Upper lobe of left lung (tissue), 6 donors: ENCODE measurements around the gene ANKMY1. TPM values are rescaled to one million over a fixed set of nuclear protein-coding genes. Genes with fewer than 3 reads are reported as not detected.

Source experiments
- ATAC-seq, 2 donors: fragments of 200-7000 bp; cut with Tn5 transposase; one replicate each; pipeline ENCODE4 v1.9.1; 2022; ENCODE audit warnings: mild to moderate bottlenecking in 2 of 2, moderate library complexity in 2 of 2; ENCODE audit not compliant: low FRiP score in 2 of 2
- DNase-seq, 2 donors: peaks; one replicate each; pipeline ENCODE4 v3.0.0-alpha.2; 2019 to 2020
- H3K27ac ChIP-seq, 4 donors: fragments of 200-600 bp; sonication (generic); one replicate each; pipeline ENCODE4 v1.5.1; 2016 to 2019
- H3K27me3 ChIP-seq, 4 donors: fragments of 200-600 bp; sonication (generic); one replicate each; pipeline ENCODE4 v1.5.1; 2017 to 2019
- H3K36me3 ChIP-seq, 4 donors: fragments of 200-600 bp; sonication (generic); one replicate each; pipeline ENCODE4 v1.5.1; 2016 to 2019
- H3K4me1 ChIP-seq, 4 donors: fragments of 200-600 bp; sonication (generic); one replicate each; pipeline ENCODE4 v1.5.1; 2018 to 2019
- H3K4me3 ChIP-seq, 4 donors: fragments of 200-600 bp; sonication (generic); one replicate each; pipeline ENCODE4 v1.5.1; 2017 to 2019; ENCODE audit warnings: mild to moderate bottlenecking in 2 of 4, moderate library complexity in 1 of 4
- H3K9me3 ChIP-seq, 4 donors: fragments of 200-600 bp; sonication (generic); one replicate each; pipeline ENCODE4 v1.5.1; 2018 to 2019
- EP300 ChIP-seq, 4 donors: sonication (generic); formaldehyde crosslinking; IDR thresholded peaks; one replicate each; pipeline ENCODE4 v1.5.1; 2017; ENCODE audit warnings: antibody characterized with exemption in 4 of 4, control low read depth in 2 of 4
- POLR2A ChIP-seq, 4 donors: fragments of 450-650 bp; IDR thresholded peaks; one replicate each; pipeline ENCODE4 v1.5.1; 2016 to 2017; ENCODE audit warnings: antibody characterized with exemption in 4 of 4, mild to moderate bottlenecking in 2 of 4
- POLR2AphosphoS5 ChIP-seq, 2 donors: sonication (generic); formaldehyde crosslinking; IDR thresholded peaks; one replicate each; pipeline ENCODE4 v1.5.1; 2017; ENCODE audit warnings: antibody characterized with exemption in 2 of 2
- WGBS, 2 donors: methylation state at CpG; one replicate each; pipeline ENCODE4 v1.1.5; 2017 to 2018; 5-methylcytosine and 5-hydroxymethylcytosine counted together
- total RNA-seq, 6 donors: library from RNA; depleted of rRNA in 4 of 6; stranded (reverse); fragments of >200 nt in 4 of 6; gene quantifications; one replicate each; pipeline versions ENCODE4 v1.1.0 to v1.2.1, GENCODE V29; 2016 to 2021
- TF ChIP-seq, protein P1 (sequence below), 6 experiments: fragments of 450-650 bp in 4 of 6; fragments of 200-600 bp in 2 of 6; sonication (generic) in 2 of 6; IDR thresholded peaks; one replicate each; pipeline ENCODE4 v1.5.1; 2016 to 2019; ENCODE audit warnings: antibody characterized with exemption in 6 of 6
- donor health status: DM: no; HTN: no; CAD: no; lungs with moderate emphysema.
- donor health status: DM: no; HTN: yes; CAD: no; lungs with severe emphysema.

The ANKMY1 gene
- total RNA-seq, 6 donors from 2014 or later = 23.7 to 97.4 (median 26.9) TPM

DNA sequence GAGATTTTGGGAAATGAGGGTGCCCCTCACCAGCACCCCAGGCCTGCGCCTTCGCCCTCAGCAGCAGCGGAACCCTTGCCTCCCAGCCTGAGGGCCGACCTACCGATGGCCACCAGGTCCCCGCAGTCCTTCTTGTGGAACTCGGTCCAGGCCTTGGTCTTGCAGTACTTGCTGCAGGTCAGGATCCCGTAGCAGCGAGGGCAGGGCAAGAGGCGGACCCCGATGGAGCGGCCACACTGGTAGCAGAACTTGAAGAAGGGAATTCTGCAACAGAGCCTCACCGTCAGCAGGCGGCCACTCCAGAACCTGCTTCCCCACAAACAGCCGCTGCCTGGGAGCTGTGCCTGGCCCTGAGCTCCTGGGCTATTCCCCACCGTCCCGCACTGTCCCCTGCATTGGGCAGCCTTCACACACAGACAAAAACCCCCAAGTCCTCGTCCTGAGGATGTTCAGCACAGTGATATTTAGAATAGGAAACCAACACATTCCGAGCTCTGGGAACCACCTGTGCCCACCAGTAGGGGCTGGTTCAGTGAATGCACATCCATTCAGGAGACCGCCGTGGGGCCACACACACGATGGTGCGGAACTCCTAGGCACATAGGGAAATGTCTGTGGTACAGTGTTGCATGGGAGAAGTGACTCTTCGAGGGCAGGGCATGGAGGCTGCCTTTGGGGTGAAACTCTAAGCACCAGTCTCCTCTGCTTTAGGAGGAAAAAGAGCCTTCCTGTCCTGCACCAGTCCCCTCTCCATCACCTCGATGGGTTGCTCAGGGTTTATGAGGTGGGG, 76.8 kb downstream of the ANKMY1 start:
- Histone ChIP-seq H3K9me3 (no peaks in the 10 kb centered on the region), H3K4me1 (no peaks in the 10 kb centered on the region), H3K36me3 (no peaks in the 10 kb centered on the region), H3K27me3 (no peaks in the 10 kb centered on the region), H3K27ac (no peak overlapping the region), H3K4me3 (no peak overlapping the region)
- TF ChIP-seq POLR2AphosphoS5 (IDR thresholded peaks at IDR 0.05) = no peak
- TF ChIP-seq, protein P1, sequence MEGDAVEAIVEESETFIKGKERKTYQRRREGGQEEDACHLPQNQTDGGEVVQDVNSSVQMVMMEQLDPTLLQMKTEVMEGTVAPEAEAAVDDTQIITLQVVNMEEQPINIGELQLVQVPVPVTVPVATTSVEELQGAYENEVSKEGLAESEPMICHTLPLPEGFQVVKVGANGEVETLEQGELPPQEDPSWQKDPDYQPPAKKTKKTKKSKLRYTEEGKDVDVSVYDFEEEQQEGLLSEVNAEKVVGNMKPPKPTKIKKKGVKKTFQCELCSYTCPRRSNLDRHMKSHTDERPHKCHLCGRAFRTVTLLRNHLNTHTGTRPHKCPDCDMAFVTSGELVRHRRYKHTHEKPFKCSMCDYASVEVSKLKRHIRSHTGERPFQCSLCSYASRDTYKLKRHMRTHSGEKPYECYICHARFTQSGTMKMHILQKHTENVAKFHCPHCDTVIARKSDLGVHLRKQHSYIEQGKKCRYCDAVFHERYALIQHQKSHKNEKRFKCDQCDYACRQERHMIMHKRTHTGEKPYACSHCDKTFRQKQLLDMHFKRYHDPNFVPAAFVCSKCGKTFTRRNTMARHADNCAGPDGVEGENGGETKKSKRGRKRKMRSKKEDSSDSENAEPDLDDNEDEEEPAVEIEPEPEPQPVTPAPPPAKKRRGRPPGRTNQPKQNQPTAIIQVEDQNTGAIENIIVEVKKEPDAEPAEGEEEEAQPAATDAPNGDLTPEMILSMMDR (IDR thresholded peaks at IDR 0.05) = no peak
- no peak for TF ChIP-seq POLR2A (IDR thresholded peaks at IDR 0.05)
- TF ChIP-seq EP300 (IDR thresholded peaks at IDR 0.05) = no peak
- no peak for ATAC-seq
- 92 to 93% methylated on average over 16 to 25 of the region's 25 CpGs for WGBS, 2 donors
- no peak for DNase-seq

DNA sequence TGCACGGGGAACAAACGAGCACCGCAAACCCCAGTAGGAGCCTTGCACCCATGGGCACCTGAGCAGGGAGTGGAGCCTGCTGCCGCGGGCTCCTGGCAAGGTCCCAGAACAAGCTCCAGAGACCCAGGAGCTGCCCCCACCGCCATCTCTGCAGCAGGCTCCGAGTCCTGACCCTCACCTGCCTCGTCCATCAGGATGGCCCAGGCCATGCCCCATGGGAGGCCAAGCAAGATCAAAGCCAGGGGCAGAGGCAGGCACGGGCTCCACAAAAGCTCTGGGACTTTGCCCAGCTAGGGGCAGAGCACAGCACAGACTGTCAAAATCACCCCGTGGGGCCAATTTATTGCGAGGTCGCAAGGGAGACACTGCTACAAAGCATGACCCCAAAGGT, 78.7 kb downstream of the ANKMY1 start:
- no peaks in the 10 kb centered on the region for H3K36me3 ChIP-seq
- no peak overlapping the region for H3K4me3 ChIP-seq
- no peaks in the 10 kb centered on the region for H3K9me3 ChIP-seq
- no peak overlapping the region for H3K27ac ChIP-seq
- WGBS, 2 donors = 81 to 97% methylated on average over 11 to 12 of the region's 12 CpGs
- TF ChIP-seq EP300 (IDR thresholded peaks at IDR 0.05) (no peak), POLR2A (IDR thresholded peaks at IDR 0.05) (no peak), POLR2AphosphoS5 (IDR thresholded peaks at IDR 0.05) (no peak)
- TF ChIP-seq, protein P1 (IDR thresholded peaks at IDR 0.05) = no peak
- H3K27me3 ChIP-seq = no peaks in the 10 kb centered on the region
- peak in 1 of 2 donors; percentile 4 for ATAC-seq
- DNase-seq = no peak
- H3K4me1 ChIP-seq = no peaks in the 10 kb centered on the region

- Histone ChIP-seq H3K4me1 (no peaks in the 10 kb centered on the region), H3K36me3 (no peaks in the 10 kb centered on the region), H3K4me3 (no peak overlapping the region), H3K27ac (no peak overlapping the region), H3K27me3 (no peaks in the 10 kb centered on the region), H3K9me3 (peaks cover 0 to 5% (median 3%) of the 10 kb centered on the region in 4 donors)
- ATAC-seq = no peak
- no peak for DNase-seq
- TF ChIP-seq, protein P1 (IDR thresholded peaks at IDR 0.05) = no peak
- no peak for TF ChIP-seq POLR2AphosphoS5 (IDR thresholded peaks at IDR 0.05)
- WGBS, 2 donors = 90 to 96% methylated on average over 17 to 21 of the region's 21 CpGs
These were observed 79.3 kb downstream of the ANKMY1 start for GRCh38 chr2:240478346-240479110.

DNA sequence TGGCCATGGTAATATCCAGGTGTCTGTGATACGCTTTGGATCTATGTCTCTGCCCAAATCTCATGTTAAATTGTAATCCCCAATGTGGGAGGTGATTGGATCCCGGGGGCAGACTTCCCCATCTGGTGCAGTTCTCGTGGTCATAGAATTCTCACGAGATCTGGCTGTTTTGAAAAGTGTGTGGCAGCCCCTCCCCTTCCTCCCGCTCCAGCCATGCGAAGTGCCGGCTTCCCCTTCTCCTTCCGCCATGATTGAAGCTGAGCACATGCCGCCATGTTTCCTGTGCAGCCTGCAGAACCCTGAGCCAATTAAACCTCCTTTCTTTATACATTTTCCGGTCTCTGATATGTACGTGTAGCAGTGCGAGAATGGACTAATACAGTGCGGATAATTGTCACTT, 79.9 kb downstream of the ANKMY1 start:
- ATAC-seq (no peak), DNase-seq (no peak)
- Histone ChIP-seq H3K4me3 (no peak overlapping the region), H3K27me3 (no peaks in the 10 kb centered on the region), H3K9me3 (peaks cover 0 to 7% (median 5%) of the 10 kb centered on the region in 4 donors), H3K36me3 (no peaks in the 10 kb centered on the region), H3K4me1 (no peaks in the 10 kb centered on the region), H3K27ac (no peak overlapping the region)
- WGBS, 2 donors = 87 to 90% methylated on average over 13 of the region's 13 CpGs
- no peak for TF ChIP-seq POLR2AphosphoS5 (IDR thresholded peaks at IDR 0.05)
- TF ChIP-seq, protein P1 (IDR thresholded peaks at IDR 0.05) = no peak
- no peak for TF ChIP-seq EP300 (IDR thresholded peaks at IDR 0.05)
- TF ChIP-seq POLR2A (IDR thresholded peaks at IDR 0.05) = no peak
